ENCODE measurements around the gene EGFL7.

Gene EGFL7

DNA sequence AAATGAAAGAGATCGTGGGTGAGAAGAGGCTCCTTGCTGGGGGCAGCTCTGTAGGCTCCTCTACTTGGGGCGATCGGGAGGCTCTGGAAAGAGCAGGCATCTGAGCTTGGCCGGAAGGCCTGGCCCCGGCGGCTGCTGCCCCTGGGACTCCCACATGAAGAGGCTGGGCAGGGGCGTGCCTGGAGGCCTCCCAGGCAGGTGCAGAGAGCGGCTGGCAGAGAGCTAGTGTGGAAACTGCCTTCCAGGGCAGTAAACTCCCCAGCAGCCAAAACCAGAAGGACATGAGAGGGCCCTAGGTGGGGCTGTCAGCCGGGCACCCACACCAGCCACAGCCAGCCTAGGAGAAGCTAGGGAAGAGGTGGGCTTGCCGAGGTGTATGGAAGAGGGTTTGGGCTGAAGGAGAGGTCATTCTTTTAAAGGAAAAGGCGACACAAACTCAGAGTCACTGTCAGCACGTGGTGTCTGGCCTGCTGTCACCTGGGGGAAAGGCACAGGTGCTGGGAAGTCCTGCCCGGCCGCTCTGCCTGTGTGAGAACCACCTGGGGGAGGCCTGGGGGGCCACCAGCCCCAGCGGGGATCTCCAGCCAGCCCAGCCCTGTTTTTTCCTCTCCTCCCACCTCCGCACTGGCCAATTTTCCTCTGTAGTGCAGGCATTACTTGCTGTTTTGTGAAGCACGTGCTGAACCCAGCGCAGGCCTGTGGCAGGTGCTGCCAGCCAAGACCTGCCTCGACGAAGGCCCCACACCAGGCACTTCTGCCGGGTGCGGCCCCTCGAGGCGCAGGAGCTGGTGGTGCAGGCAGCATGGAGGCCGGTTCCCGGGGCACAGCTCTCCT is 44.8 kb upstream of the EGFL7 start:
- Histone ChIP-seq H3K9ac (ENCODE audit: low read length) (no peak overlapping the region), H2BK12ac (ENCODE audit: low read length in 2 of 2) (peak overlapping the region; percentile 60 to 99), H2BK15ac (ENCODE audit: low read depth, poor library complexity, severe bottlenecking) (peak overlapping the region; percentile 95), H2AFZ (ENCODE audit: low read depth, low read length) (no peak overlapping the region), H3K14ac (ENCODE audit: low read length in 2 of 2) (peak overlapping the region in 1 of 2 experiments; percentile 86), H3K36me3 (ENCODE audit: control insufficient read depth in 1 of 2, insufficient read depth in 2 of 2, low read depth in 1 of 2, low read length in 2 of 2) (no peaks in the 10 kb centered on the region), H3K27ac (ENCODE audit: low read length, poor library complexity, severe bottlenecking) (no peak overlapping the region), H4K91ac (ENCODE audit: low read length) (peak overlapping the region; percentile 94), H3K79me1 (replicated peaks; ENCODE audit: low read length, poor library complexity, severe bottlenecking) (no peaks in the 10 kb centered on the region), H2AK5ac (ENCODE audit: low read length, severe bottlenecking) (peak overlapping the region; percentile 59), H3K4me3 (ENCODE audit: insufficient read depth in 1 of 2, low read depth in 1 of 2, low read length in 2 of 2) (no peak overlapping the region), H3K4me2 (ENCODE audit: low read length, poor library complexity, severe bottlenecking) (no peak overlapping the region), H3K18ac (ENCODE audit: low read depth in 1 of 2, low read length in 2 of 2) (peak overlapping the region; percentile 82 to 92), H2BK120ac (ENCODE audit: low read depth, low read length) (peak overlapping the region; percentile 94), H3K9me3 (ENCODE audit: control insufficient read depth, low read length) (no peaks in the 10 kb centered on the region), H4K8ac (ENCODE audit: low read length) (peak overlapping the region; percentile 55), H3K4ac (ENCODE audit: low read depth in 1 of 2, low read length in 2 of 2) (peak overlapping the region; percentile 76 to 90), H2BK5ac (ENCODE audit: low read depth, low read length, poor library complexity, severe bottlenecking) (no peak overlapping the region), H3K27me3 (ENCODE audit: control insufficient read depth in 1 of 2, insufficient read depth in 1 of 2, low read length in 2 of 2) (peaks cover 0 to 17% of the 10 kb centered on the region in 2 experiments), H3K4me1 (ENCODE audit: control insufficient read depth, insufficient read depth, low read depth, low read length) (peaks cover 88% of the 10 kb centered on the region), H3K23ac (ENCODE audit: low read length in 2 of 2) (no peak overlapping the region)
- WGBS, result 92% methylated on average over 26 of the region's 26 CpGs
- no peak for DNase-seq

DNA sequence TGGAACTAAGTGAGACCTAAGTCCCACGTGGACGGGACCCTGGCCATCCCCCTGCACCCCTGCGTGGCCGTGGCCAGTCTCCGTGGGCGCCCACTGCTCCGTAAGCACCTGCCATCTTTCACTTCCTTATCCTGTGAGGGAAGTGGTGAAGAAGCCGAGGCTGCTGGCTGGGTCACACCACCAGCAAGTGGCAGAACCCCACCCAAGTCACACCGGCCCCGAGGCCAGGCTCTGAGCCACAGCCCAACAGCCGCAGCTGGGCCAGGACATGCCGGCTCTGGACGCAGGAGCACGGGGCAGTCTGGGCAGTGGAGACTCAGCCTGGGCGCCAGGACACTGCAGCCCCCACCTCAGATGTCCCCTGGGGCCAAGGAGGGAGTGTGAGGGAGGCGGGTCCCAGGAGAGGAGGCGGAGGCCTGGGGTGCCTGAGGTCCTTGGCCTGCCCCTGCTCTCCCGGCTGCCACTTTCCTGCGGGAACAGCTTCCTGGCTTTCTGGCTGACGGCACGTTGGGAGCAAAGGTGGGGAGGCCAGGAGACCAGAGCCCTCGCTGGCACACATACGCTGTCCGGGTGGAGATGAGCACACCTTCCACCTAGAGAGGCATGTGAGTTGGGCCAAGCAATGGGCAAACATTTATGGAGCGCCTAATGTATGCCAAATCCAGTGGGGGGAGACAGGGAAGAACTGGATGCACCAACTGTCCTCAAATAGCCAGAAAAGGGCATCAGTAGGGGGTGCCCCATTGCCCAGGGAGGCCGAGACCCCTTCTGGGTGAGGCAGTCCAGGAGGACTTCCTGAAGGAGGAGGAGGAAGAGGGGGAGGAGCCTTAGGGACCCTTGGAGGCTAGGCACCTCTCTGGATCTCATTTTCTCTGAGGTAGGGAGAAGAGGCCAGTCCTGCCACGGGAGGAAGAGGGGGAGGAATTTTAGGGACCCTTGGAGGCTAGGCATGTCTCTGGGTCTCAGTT is 43.9 kb upstream of the EGFL7 start:
- DNase-seq, result no peak
- Histone ChIP-seq H2AFZ (ENCODE audit: low read depth, low read length) (no peak overlapping the region), H3K79me1 (replicated peaks; ENCODE audit: low read length, poor library complexity, severe bottlenecking) (no peaks in the 10 kb centered on the region), H3K14ac (ENCODE audit: low read length in 2 of 2) (peak overlapping the region in 1 of 2 experiments; percentile 86), H2BK5ac (ENCODE audit: low read depth, low read length, poor library complexity, severe bottlenecking) (no peak overlapping the region), H3K27me3 (ENCODE audit: control insufficient read depth in 1 of 2, insufficient read depth in 1 of 2, low read length in 2 of 2) (peaks cover 0 to 17% of the 10 kb centered on the region in 2 experiments), H3K9ac (ENCODE audit: low read length) (no peak overlapping the region), H2BK12ac (ENCODE audit: low read length in 2 of 2) (peak overlapping the region; percentile 78 to 99), H3K4me1 (ENCODE audit: control insufficient read depth, insufficient read depth, low read depth, low read length) (peaks cover 93% of the 10 kb centered on the region), H4K91ac (ENCODE audit: low read length) (peak overlapping the region; percentile 94), H2BK15ac (ENCODE audit: low read depth, poor library complexity, severe bottlenecking) (peak overlapping the region; percentile 95), H4K8ac (ENCODE audit: low read length) (peak overlapping the region; percentile 95), H3K18ac (ENCODE audit: low read depth in 1 of 2, low read length in 2 of 2) (peak overlapping the region; percentile 89 to 92), H2AK5ac (ENCODE audit: low read length, severe bottlenecking) (peak overlapping the region; percentile 20), H3K23ac (ENCODE audit: low read length in 2 of 2) (no peak overlapping the region), H3K9me3 (ENCODE audit: control insufficient read depth, low read length) (no peaks in the 10 kb centered on the region), H2BK120ac (ENCODE audit: low read depth, low read length) (peak overlapping the region; percentile 94), H3K36me3 (ENCODE audit: control insufficient read depth in 1 of 2, insufficient read depth in 2 of 2, low read depth in 1 of 2, low read length in 2 of 2) (no peaks in the 10 kb centered on the region), H3K27ac (ENCODE audit: low read length, poor library complexity, severe bottlenecking) (no peak overlapping the region), H3K4ac (ENCODE audit: low read depth in 1 of 2, low read length in 2 of 2) (peak overlapping the region; percentile 57 to 90), H3K4me3 (ENCODE audit: insufficient read depth in 1 of 2, low read depth in 1 of 2, low read length in 2 of 2) (no peak overlapping the region), H3K4me2 (ENCODE audit: low read length, poor library complexity, severe bottlenecking) (no peak overlapping the region)
- WGBS, result 85% methylated on average over 24 of the region's 27 CpGs

GRCh38 chr9:136619742-136620440 is 42.8 kb upstream of the EGFL7 start:
- no peaks in the 10 kb centered on the region for H3K79me1 ChIP-seq (replicated peaks; ENCODE audit: low read length, poor library complexity, severe bottlenecking)
- H3K14ac ChIP-seq (ENCODE audit: low read length in 2 of 2), result peak overlapping the region in 1 of 2 experiments; percentile 63

More at GRCh38 chr9:136619742-136620440, 42.8 kb upstream of the EGFL7 start:
- Histone ChIP-seq H4K91ac (ENCODE audit: low read length) (peak overlapping the region; percentile 94), H3K27me3 (ENCODE audit: control insufficient read depth in 1 of 2, insufficient read depth in 1 of 2, low read length in 2 of 2) (peaks cover 0 to 17% of the 10 kb centered on the region in 2 experiments), H2BK120ac (ENCODE audit: low read depth, low read length) (peak overlapping the region; percentile 94), H2AFZ (ENCODE audit: low read depth, low read length) (no peak overlapping the region), H3K27ac (ENCODE audit: low read length, poor library complexity, severe bottlenecking) (no peak overlapping the region), H3K4me3 (ENCODE audit: insufficient read depth in 1 of 2, low read depth in 1 of 2, low read length in 2 of 2) (no peak overlapping the region), H3K9me3 (ENCODE audit: control insufficient read depth, low read length) (no peaks in the 10 kb centered on the region), H3K9ac (ENCODE audit: low read length) (no peak overlapping the region), H3K23ac (ENCODE audit: low read length in 2 of 2) (peak overlapping the region in 1 of 2 experiments; percentile 52), H3K4me1 (ENCODE audit: control insufficient read depth, insufficient read depth, low read depth, low read length) (peaks cover 93% of the 10 kb centered on the region), H3K4ac (ENCODE audit: low read depth in 1 of 2, low read length in 2 of 2) (peak overlapping the region; percentile 81 to 90), H2AK5ac (ENCODE audit: low read length, severe bottlenecking) (peak overlapping the region; percentile 34), H4K8ac (ENCODE audit: low read length) (peak overlapping the region; percentile 95), H2BK12ac (ENCODE audit: low read length in 2 of 2) (peak overlapping the region; percentile 59 to 93), H2BK5ac (ENCODE audit: low read depth, low read length, poor library complexity, severe bottlenecking) (no peak overlapping the region), H3K18ac (ENCODE audit: low read depth in 1 of 2, low read length in 2 of 2) (peak overlapping the region; percentile 92), H2BK15ac (ENCODE audit: low read depth, poor library complexity, severe bottlenecking) (peak overlapping the region; percentile 97), H3K4me2 (ENCODE audit: low read length, poor library complexity, severe bottlenecking) (no peak overlapping the region), H3K36me3 (ENCODE audit: control insufficient read depth in 1 of 2, insufficient read depth in 2 of 2, low read depth in 1 of 2, low read length in 2 of 2) (no peaks in the 10 kb centered on the region)
- peak; percentile 92 for DNase-seq
- 71% methylated on average over 25 of the region's 26 CpGs for WGBS

All from mesenchymal stem cell (in vitro differentiated cells and primary cell).